Stimulated activated naive CD8-positive, alpha-beta T cell treated with anti-CD3 and anti-CD28 coated beads, Interleukin-15, Interleukin-2, amounts not matched to agents 100 U/mL and 50 U/mL, for 24 hours (primary cell): Measurements from ENCODE around the gene DCUN1D1.

Source experiments
- ATAC-seq: fragments of 150-1000 bp; cut with Tn5 transposase; one replicate; pipeline ENCODE4 v1.10.0; 2021
- DNase-seq: peaks from one replicate; pipeline ENCODE4 v3.0.0; 2021

DCUN1D1 gene

DNA sequence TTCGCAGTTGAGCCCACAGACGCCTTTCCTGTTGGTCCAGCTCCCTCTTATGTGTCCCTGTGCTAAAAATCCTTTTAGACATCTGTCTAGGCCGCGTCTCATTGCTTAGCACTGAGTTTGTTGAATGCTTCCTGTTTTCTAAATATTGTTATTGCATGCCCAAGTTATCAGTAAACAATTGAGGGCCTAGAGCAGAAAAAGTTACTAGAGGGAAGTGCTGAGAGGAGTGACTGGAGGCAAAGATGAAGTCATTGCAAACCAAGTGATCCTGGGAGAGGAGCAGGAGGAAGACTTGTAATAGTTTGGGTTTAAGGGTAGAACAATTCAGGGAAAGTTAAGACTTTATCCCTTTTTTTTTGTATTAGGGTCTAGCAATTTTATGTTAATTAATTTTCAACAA, 88.1 kb downstream of the DCUN1D1 start:
- no peak for ATAC-seq
- no peak for DNase-seq

- DNase-seq (no peak), ATAC-seq (no peak)
Observed at GRCh38 chr3:182891364-182891763, 89.0 kb downstream of the DCUN1D1 start.

DNA sequence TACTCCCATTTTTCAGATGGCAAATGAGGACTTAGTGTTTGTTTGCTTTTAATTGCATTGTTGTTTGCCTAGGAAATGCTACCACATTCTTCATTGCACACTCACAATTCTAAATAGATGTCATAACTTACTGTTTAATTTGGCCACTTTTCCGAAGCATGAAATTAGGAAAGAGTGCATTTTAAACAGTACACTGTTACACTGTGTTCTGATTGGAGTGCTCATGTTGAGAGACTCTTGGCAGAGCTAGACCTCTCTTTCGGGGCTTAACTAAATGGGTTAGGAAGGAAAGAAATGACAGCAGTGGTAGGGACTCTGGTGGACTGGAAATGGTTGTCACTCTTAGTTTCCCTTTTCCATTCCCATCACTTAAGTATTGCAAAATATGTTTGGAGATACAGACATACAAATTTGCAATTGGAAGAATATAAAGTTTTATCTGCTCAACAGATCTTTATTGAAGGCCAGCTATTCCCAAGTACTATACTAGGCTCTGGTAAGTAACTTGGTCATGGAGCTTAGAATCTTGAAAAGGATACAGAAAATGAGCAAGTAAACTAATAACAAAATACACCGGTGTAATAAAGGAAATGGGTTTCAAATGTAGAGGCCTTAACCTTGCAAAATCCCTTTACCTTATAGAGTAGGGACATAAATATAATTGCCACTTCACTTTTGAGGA, 90.2 kb downstream of the DCUN1D1 start:
- ATAC-seq = no peak
- no peak for DNase-seq
